GM12878 (cell line): ENCODE results near the gene DDO. TPM values are rescaled to one million over a fixed set of nuclear protein-coding genes. Genes with fewer than 3 reads are reported as not detected.

Experiments used
- ATAC-seq: fragments of 200-7000 bp; cut with Tn5 transposase; 3 replicates; pipeline ENCODE4 v1.9.1; 2020; ENCODE audit warnings: mild to moderate bottlenecking, moderate library complexity
- BruUV-seq: library from RNA; stranded (reverse); fragments of 400-500 nt; replicated peaks from 2 replicates; lab custom pipeline; 2021; lab: Mats Ljungman, UMichigan
- CTCF ChIA-PET: fragments of 300-600 bp; sonication (Branson Sonifier 250); formaldehyde crosslinking; extraction: SDS; loops from one replicate; lab custom pipeline; 2021; ENCODE audit warnings: inconsistent platforms; lab: Yijun Ruan, JAX
- POLR2A ChIA-PET: fragments of 350-600 bp; formaldehyde crosslinking; extraction: SDS; loops from one replicate; lab custom pipeline; 2021; ENCODE audit warnings: inconsistent platforms; lab: Charles Lee
- RAD21 ChIA-PET: fragments of 300-600 bp; sonication (Branson Sonifier 250); formaldehyde crosslinking; loops from one replicate; lab custom pipeline; 2023; ENCODE audit warnings: antibody characterized with exemption; ENCODE audit not compliant: unreplicated experiment; lab: Charles Lee
- SMC1A ChIA-PET: fragments of 300-600 bp; sonication (Branson Sonifier 250); formaldehyde crosslinking; loops from one replicate; lab custom pipeline; 2023; ENCODE audit not compliant: unreplicated experiment, uncharacterized antibody; lab: Charles Lee
- DNase-seq: peaks from one replicate; pipeline ENCODE4 v3.0.0-alpha.2; 2011; ENCODE audit warnings: low read depth, low spot score
- FAIRE-seq: peaks from 3 replicates; lab custom pipeline; 2011; peaks lifted over from hg19 to GRCh38; lab: Jason Lieb, UNC
- H2AFZ ChIP-seq: 2 replicates; pipeline ENCODE4 v1.6.0; 2011; ENCODE audit warnings: low read depth, low read length, control low read depth; ENCODE audit not compliant: control insufficient read depth
- H3K27ac ChIP-seq: 2 replicates; pipeline ENCODE4 v1.5.1; 2011; ENCODE audit warnings: control low read depth; ENCODE audit not compliant: control insufficient read depth, insufficient read depth
- H3K27me3 ChIP-seq, 2 experiments: replicated peaks in 1 of 2; 2 replicates each; pipeline versions ENCODE4 v1.6.0 to v1.6.1; 2011; ENCODE audit warnings: low read length in 1 of 2; ENCODE audit not compliant: control insufficient read depth in 2 of 2, insufficient read depth in 2 of 2
- H3K36me3 ChIP-seq, 2 experiments: 2 replicates each; pipeline ENCODE4 v1.5.1; 2011; ENCODE audit warnings: low read length in 1 of 2; ENCODE audit not compliant: control insufficient read depth in 2 of 2, insufficient read depth in 2 of 2
- H3K4me1 ChIP-seq: 2 replicates; pipeline ENCODE4 v1.6.1; 2011; ENCODE audit warnings: mild to moderate bottlenecking, low read length, moderate library complexity, mixed read lengths; ENCODE audit not compliant: control insufficient read depth, insufficient read depth
- H3K4me2 ChIP-seq: 2 replicates; pipeline ENCODE4 v1.6.0; 2011; ENCODE audit warnings: control low read depth; ENCODE audit not compliant: control insufficient read depth, insufficient read depth
- H3K4me3 ChIP-seq: fragments of 200-600 bp; sonication (generic); 2 replicates; pipeline ENCODE4 v1.5.1; 2016
- H3K79me2 ChIP-seq: 2 replicates; pipeline ENCODE4 v1.6.0; 2011; ENCODE audit warnings: low read length; ENCODE audit not compliant: control insufficient read depth, insufficient read depth
- H3K9ac ChIP-seq: 2 replicates; pipeline ENCODE4 v1.8.0; 2011; ENCODE audit warnings: low read length, control low read depth, mixed read lengths; ENCODE audit not compliant: control insufficient read depth, insufficient read depth
- H3K9me3 ChIP-seq: replicated peaks from 3 replicates; pipeline ENCODE4 v1.5.1; 2011; ENCODE audit warnings: mild to moderate bottlenecking, low read length; ENCODE audit not compliant: control insufficient read depth, insufficient read depth
- H4K20me1 ChIP-seq: 2 replicates; pipeline ENCODE4 v1.6.0; 2011; ENCODE audit not compliant: control insufficient read depth, insufficient read depth
- BCL11A ChIP-seq: IDR thresholded peaks from 2 replicates; pipeline ENCODE4 v1.6.1; 2011; ENCODE audit warnings: low read depth, low read length
- EZH2 ChIP-seq: IDR thresholded peaks from 2 replicates; pipeline ENCODE4 v1.6.1; 2012; ENCODE audit warnings: low read depth, mild to moderate bottlenecking, control low read depth, inconsistent platforms, low read length, borderline replicate concordance; ENCODE audit not compliant: control insufficient read depth
- HDAC6 ChIP-seq: fragments of 200-600 bp; sonication (generic); IDR thresholded peaks from one replicate; pipeline ENCODE4 v1.8.0; 2017; ENCODE audit warnings: antibody characterized with exemption; ENCODE audit not compliant: unreplicated experiment
- JUND ChIP-seq: IDR thresholded peaks from 2 replicates; pipeline ENCODE4 v1.6.1; 2012; ENCODE audit warnings: low read depth, mild to moderate bottlenecking, low read length, improper control_type of control experiment, moderate library complexity
- MTA3 ChIP-seq: IDR thresholded peaks from 2 replicates; pipeline ENCODE4 v1.6.1; 2012; ENCODE audit warnings: low read length, inconsistent platforms, borderline replicate concordance
- NFXL1 ChIP-seq: fragments of 450-650 bp; IDR thresholded peaks from 2 replicates; pipeline ENCODE4 v1.6.1; 2017; ENCODE audit warnings: antibody characterized with exemption, mild to moderate bottlenecking, borderline replicate concordance
- NKRF ChIP-seq: fragments of 450-650 bp; conservative IDR thresholded peaks from 2 replicates; pipeline ENCODE4 v1.6.1; 2017; ENCODE audit warnings: mild to moderate bottlenecking, moderate library complexity
- RCOR1 ChIP-seq: conservative IDR thresholded peaks from 2 replicates; pipeline ENCODE4 v1.6.1; 2012; ENCODE audit warnings: low read depth, low read length, improper control_type of control experiment
- SIX5 ChIP-seq: IDR thresholded peaks from 2 replicates; pipeline ENCODE4 v1.6.1; 2011; ENCODE audit warnings: mild to moderate bottlenecking, low read depth, low read length, moderate library complexity; ENCODE audit not compliant: severe bottlenecking
- STAT1 ChIP-seq: fragments of 450-650 bp; conservative IDR thresholded peaks from 2 replicates; pipeline ENCODE4 v1.6.1; 2014; ENCODE audit warnings: antibody characterized with exemption, mild to moderate bottlenecking
- TCF12 ChIP-seq: IDR thresholded peaks from 2 replicates; pipeline ENCODE4 v1.6.1; 2011; ENCODE audit warnings: low read depth, mild to moderate bottlenecking, low read length
- WGBS: methylation state at CpG from one replicate; pipeline ENCODE4 v1.1.6; 2016; ENCODE audit warnings: low lambda C conversion rate; ENCODE audit not compliant: insufficient replicate concordance, insufficient coverage; ENCODE audit errors: missing lambda C conversion rate; 5-methylcytosine and 5-hydroxymethylcytosine counted together
- in situ Hi-C: fragments of 300-500 bp; cut with MboI; formaldehyde crosslinking; loops from 9 replicates; pipeline ENCODE4 v1.14.3; 2018; ENCODE audit warnings: mixed read lengths
- intact Hi-C: fragments of 100-400 bp; cut with micrococcal nuclease; formaldehyde crosslinking; loops from one replicate; pipeline ENCODE4 v1.14.2; 2022; ENCODE audit not compliant: unreplicated experiment
- polyA plus RNA-seq, 11 experiments: library from polyadenylated mRNA; depleted of rRNA in 4 of 11; unstranded in 6 of 11; stranded (reverse) in 5 of 11; fragments of >200 nt; fragmentation: Nextera tagmentation in 4 of 11; fragmentation: Illumina TruSeq in 1 of 11; extraction: Ambion mirVana in 4 of 11; extraction: Trizol in 1 of 11; gene quantifications; 1 replicate in 1 of 11; 2 replicates in 10 of 11; pipeline versions ENCODE4 v1.2.1 to v1.2.3, GENCODE V29; 2011 to 2016; ENCODE audit warnings: inconsistent platforms in 2 of 11, missing spikeins in 2 of 11, low read depth in 1 of 11
- total RNA-seq, 4 experiments: library from RNA; depleted of rRNA in 3 of 4; stranded (reverse); fragments of >200 nt in 3 of 4; fragmentation: Illumina TruSeq in 1 of 4; extraction: Trizol in 1 of 4; gene quantifications; 2 replicates each; pipeline versions ENCODE4 v1.2.1 to v1.2.3, GENCODE V29; 2013 to 2021
- TF ChIP-seq, protein P1 (sequence below): IDR thresholded peaks from 2 replicates; pipeline ENCODE4 v1.6.1; 2012; ENCODE audit warnings: low read depth, low read length, improper control_type of control experiment
- TF ChIP-seq, protein P2 (sequence below): IDR thresholded peaks from 2 replicates; pipeline ENCODE4 v1.6.1; 2011; ENCODE audit warnings: borderline replicate concordance, low read depth, mild to moderate bottlenecking, moderate library complexity, low read length; ENCODE audit not compliant: insufficient read depth, poor library complexity, severe bottlenecking
- TF ChIP-seq, protein P3 (sequence below): IDR thresholded peaks from 2 replicates; pipeline ENCODE4 v1.6.1; 2011; ENCODE audit warnings: borderline replicate concordance, low read depth, mild to moderate bottlenecking, moderate library complexity, mixed read lengths, low read length; ENCODE audit not compliant: insufficient read depth; ENCODE audit errors: extremely low read length
- TF ChIP-seq, protein P4 (sequence below): fragments of 450-650 bp; IDR thresholded peaks from 2 replicates; pipeline ENCODE4 v1.6.1; 2018; ENCODE audit warnings: mild to moderate bottlenecking, low read depth, moderate library complexity; ENCODE audit not compliant: partially characterized antibody

The DDO gene
- total and polyA plus RNA-seq, 10 of the 15 experiments (the other 5 are each of a cell fraction or from before 2014, with no cell fraction given) = 0.04 to 0.14 (median 0.09) TPM; not detected in 6

DNA sequence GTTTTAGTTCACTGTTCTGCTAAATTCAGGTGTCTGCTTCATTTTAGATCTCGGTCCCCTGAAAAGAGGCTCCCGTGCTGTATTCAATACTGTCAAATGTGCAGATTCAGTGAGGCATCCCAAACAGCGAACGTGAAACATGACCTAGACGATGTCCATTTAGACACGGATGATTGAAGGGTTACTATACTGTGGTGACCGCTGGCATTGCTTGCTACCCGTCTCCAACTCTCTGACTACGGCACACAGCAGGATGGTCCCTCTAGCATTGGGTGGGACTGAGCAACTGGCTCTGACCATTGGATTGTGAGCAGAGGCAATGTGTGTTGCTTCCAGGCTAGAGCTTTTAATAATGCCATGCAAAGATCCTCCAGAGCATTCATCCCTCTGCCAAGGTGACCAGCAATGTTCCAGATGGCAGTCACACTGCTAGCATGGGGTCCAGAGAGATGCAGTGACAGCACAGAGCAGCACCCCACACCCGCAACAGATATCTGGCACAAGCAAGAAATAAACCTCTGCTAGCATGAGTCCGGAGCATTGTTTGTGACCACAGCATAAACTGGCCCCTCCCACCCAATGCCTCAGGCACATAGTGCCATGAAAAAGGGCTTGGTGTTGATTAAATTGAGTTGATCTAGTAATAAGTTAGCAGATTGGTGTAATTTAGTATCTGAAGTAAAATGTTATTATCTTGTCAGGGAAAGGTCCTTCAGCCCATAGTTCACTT is 66.2 kb downstream of the DDO start:
- no peaks in the 10 kb centered on the region for H3K36me3 ChIP-seq
- H3K27ac ChIP-seq = no peak overlapping the region
- intact Hi-C loops (no loop called here), in situ Hi-C loops (no loop called here)
- DNase-seq (no peak), ATAC-seq (no peak), FAIRE-seq (no peak)
- POLR2A ChIA-PET = no interaction called here
- no peaks in the 10 kb centered on the region for H3K27me3 ChIP-seq
- no peak overlapping the region for H3K4me2 ChIP-seq
- H3K4me1 ChIP-seq = no peaks in the 10 kb centered on the region
- CTCF ChIA-PET = no interaction called here
- BruUV-seq = no TSS peak
- SMC1A ChIA-PET = no interaction called here
- RAD21 ChIA-PET = no interaction called here
- no peaks in the 10 kb centered on the region for H3K9me3 ChIP-seq
- H3K9ac ChIP-seq = no peak overlapping the region
- H4K20me1 ChIP-seq = no peaks in the 10 kb centered on the region
- no peak overlapping the region for H2AFZ ChIP-seq
- 53% methylated on average over 11 of the region's 11 CpGs for WGBS
- H3K4me3 ChIP-seq = no peak overlapping the region
- H3K79me2 ChIP-seq = no peaks in the 10 kb centered on the region
- TF ChIP-seq TCF12 = no peak
- TF ChIP-seq, protein P1, sequence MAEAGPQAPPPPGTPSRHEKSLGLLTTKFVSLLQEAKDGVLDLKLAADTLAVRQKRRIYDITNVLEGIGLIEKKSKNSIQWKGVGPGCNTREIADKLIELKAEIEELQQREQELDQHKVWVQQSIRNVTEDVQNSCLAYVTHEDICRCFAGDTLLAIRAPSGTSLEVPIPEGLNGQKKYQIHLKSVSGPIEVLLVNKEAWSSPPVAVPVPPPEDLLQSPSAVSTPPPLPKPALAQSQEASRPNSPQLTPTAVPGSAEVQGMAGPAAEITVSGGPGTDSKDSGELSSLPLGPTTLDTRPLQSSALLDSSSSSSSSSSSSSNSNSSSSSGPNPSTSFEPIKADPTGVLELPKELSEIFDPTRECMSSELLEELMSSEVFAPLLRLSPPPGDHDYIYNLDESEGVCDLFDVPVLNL = no peak
- no peak for TF ChIP-seq NKRF
- TF ChIP-seq HDAC6 = no peak
- TF ChIP-seq, protein P2, sequence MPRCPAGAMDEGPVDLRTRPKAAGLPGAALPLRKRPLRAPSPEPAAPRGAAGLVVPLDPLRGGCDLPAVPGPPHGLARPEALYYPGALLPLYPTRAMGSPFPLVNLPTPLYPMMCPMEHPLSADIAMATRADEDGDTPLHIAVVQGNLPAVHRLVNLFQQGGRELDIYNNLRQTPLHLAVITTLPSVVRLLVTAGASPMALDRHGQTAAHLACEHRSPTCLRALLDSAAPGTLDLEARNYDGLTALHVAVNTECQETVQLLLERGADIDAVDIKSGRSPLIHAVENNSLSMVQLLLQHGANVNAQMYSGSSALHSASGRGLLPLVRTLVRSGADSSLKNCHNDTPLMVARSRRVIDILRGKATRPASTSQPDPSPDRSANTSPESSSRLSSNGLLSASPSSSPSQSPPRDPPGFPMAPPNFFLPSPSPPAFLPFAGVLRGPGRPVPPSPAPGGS = no peak
- TF ChIP-seq BCL11A = no peak
- TF ChIP-seq STAT1 = no peak
- TF ChIP-seq EZH2 = no peak
- TF ChIP-seq RCOR1 = no peak
- no peak for TF ChIP-seq MTA3
- no peak for TF ChIP-seq SIX5
- TF ChIP-seq, protein P3, sequence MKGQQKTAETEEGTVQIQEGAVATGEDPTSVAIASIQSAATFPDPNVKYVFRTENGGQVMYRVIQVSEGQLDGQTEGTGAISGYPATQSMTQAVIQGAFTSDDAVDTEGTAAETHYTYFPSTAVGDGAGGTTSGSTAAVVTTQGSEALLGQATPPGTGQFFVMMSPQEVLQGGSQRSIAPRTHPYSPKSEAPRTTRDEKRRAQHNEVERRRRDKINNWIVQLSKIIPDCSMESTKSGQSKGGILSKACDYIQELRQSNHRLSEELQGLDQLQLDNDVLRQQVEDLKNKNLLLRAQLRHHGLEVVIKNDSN = no peak
- TF ChIP-seq, protein P4, sequence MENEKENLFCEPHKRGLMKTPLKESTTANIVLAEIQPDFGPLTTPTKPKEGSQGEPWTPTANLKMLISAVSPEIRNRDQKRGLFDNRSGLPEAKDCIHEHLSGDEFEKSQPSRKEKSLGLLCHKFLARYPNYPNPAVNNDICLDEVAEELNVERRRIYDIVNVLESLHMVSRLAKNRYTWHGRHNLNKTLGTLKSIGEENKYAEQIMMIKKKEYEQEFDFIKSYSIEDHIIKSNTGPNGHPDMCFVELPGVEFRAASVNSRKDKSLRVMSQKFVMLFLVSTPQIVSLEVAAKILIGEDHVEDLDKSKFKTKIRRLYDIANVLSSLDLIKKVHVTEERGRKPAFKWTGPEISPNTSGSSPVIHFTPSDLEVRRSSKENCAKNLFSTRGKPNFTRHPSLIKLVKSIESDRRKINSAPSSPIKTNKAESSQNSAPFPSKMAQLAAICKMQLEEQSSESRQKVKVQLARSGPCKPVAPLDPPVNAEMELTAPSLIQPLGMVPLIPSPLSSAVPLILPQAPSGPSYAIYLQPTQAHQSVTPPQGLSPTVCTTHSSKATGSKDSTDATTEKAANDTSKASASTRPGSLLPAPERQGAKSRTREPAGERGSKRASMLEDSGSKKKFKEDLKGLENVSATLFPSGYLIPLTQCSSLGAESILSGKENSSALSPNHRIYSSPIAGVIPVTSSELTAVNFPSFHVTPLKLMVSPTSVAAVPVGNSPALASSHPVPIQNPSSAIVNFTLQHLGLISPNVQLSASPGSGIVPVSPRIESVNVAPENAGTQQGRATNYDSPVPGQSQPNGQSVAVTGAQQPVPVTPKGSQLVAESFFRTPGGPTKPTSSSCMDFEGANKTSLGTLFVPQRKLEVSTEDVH = no peak
- TF ChIP-seq NFXL1 = no peak
- TF ChIP-seq JUND = no peak
